Femur (tissue), 1 donor: ENCODE results near the gene PPM1E.
"Not testable (repeated sequence)": the region's sequence is repeated elsewhere in the genome, so short reads cannot be mapped to it uniquely, and the experiment has no call there.

Experiments used
- DNase-seq: peaks from one replicate; pipeline ENCODE4 v3.0.0-alpha.2; 2017

PPM1E gene

DNA sequence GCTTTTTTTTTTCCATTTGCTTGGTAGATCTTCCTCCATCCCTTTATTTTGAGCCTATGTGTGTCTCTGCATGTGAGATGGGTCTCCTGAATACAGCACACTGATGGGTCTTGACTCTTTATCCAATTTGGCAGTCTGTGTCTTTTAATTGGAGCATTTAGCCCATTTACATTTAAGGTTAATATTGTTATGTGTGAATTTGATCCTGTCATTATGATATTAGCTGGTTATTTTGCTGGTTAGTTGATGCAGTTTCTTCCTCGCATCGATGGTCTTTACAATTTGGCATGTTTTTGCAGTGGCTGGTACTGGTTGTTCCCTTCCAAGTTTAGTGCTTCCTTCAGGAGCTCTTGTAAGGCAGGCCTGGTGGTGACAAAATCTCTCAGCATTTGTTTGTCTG is 94.5 kb downstream of the PPM1E start:
- DNase-seq: not testable (repeated sequence)

DNA sequence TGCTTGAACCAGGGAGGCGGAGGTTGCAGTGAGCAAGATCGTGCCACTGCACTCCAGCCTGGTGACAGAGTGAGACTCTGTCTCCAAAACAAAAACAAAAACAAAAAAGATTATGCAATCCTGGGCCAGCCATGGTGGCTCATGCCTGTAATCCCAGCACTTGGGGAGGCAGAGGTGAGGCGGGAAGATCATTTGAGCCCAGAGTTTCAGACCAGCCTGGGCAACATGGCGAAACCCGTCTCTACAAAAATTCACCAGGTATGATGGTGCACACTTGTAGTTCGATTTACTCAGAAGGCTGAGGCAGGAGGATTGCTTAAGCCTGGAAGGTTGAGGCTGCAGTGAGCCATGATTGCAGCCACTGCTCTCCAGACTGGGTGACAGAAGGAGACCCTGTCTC is 109.6 kb downstream of the PPM1E start:
- DNase-seq: no peak

DNA sequence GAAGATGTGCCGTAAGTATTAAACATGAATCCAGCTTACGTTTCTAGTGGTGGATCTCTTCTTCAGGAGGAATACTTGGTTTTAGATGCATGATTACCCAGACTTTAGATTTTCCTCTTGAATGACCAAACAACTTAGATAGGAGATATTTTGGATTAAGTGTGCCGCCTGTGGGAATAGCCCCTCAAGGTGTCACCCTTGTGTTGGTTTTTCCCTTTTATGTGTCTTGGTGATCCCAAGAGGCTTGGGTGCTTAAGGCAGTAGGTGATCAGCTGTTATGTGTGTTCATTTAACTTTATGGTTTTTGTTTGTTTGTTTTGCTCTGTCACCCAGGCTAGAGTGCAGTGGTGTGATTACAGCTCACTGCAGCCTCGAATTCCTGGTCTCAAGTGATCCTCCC is 115.1 kb downstream of the PPM1E start:
- no peak for DNase-seq

DNA sequence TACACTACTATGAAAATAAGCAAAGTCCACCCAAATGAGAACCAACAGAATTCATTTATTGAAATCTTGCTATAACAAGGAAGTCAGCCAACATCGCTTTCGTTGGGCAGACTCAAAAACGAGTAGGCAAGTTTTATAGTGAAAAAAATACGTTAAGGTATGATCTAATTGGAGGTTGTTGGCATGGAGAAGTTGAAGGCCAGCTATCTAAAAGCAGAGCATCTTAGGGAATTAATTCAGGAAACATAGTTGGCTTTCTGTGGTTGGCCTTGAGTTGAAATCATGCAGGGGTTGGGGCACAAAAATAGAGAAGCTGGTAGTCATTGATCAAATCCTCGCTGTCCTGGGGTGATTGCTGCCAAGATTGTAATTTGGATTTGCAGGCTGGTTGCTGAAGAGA is 118.3 kb downstream of the PPM1E start:
- DNase-seq: no peak

DNA sequence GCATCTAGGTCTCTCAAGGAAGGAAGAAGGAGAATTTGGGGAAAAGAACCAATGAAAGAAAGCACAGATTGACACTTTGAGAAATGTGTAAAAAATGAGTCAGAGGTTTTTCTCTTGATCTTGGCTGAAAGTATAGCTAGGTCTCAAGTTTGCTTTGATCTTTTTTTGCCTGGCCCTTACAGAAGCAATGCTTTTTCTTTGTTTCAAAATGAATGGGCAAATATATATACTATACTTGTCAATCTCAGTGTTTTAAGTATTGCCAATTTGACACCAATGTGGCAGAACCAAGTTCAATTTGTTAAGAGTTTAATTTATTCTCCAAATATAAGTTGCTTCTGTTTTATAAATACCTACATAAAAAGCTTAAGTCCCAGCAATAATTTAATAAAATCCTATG is 119.6 kb downstream of the PPM1E start:
- DNase-seq: no peak

DNA sequence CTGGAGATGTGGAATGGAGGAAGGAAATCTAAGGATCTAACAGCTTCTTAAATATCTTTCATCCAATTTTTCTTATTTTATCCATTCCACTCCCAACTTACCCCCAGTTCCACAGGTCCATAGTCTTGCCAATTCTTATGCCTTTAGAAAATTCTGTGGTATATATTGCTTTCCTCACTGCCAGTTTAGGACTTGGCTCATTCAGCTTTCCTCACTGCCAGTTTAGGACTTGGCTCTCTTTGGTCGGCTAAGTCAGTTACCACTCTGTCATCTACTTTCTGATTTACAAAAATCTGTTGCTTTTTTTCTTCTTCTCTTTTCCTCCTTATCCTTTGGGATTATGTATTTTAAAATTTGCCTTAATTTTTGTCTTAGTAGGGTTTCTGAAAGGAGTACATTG is 128.5 kb downstream of the PPM1E start:
- no peak for DNase-seq

DNA sequence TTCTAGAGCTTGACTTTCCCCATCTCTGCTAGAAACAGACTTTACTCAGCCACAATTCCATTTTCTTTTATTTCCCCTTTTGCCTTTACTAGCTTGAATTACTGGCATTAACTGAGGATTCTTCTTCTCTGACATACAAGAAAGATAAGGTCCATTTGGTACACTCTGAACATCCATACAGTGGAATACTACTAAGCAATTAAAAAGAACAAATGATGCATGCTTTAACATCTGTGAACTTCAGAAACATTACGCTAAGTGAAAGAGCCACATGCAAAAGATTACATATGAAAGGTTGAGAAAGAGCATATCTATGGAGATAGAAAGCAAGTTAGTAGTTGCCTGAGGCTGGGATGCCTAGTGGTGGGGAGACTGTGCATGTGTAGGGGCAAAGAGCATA is 130.9 kb downstream of the PPM1E start:
- DNase-seq: no peak

DNA sequence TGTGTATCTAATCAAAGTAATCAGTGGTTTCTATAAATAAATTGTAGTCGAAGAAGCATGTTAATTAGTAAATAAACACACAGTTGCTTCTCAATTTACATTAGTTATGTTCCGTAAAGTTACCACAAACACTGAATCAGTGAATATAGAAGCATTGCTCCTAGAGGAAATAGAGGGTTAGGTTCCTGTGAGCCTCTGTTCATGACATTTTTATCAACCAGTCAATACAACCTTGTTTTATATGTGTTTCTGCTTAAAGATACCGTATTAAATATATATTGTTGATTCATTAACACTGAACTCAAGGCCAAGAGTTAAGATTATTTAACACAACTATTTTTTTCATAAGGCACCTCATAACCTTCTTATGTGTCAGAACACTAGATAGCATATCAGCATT is 134.3 kb downstream of the PPM1E start:
- DNase-seq: no peak

DNA sequence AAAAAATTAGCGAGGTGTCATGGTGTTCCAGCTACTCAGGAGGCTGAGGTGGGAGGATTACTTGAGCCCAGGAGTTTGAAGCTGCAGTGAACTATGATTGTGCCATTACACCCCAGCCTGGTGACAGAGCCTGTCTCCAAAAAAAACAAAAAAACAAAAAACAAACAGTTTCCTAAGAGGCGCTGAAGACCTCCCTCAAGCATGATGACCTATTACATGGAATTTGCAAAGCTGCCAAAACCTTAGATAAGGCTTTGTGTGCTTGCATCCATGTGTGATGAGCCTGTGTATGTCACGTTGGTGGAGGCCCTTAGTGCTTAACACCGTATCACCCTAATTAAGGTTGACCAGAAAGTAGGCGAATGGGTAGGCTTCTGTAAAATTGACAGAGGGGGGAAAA is 143.5 kb downstream of the PPM1E start:
- DNase-seq: no peak

DNA sequence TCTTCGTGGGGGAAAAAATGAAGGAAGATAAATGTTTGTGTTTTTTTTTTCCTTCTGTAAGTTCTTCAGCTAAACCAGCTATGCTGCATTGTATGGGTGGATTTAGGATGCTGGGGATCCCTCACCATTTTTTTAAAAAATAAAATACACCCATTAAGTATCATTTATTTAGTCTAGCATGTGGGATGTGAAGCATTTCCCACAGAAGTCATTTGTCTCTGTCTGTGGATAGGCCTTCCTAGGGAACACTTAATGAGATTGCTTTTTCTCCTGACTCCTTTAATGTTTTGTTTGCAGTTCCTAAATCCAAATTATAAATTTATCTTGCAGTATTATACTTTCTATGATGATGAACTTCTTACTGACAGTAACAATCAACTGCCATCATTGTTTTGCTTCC is 146.7 kb downstream of the PPM1E start:
- no peak for DNase-seq

DNA sequence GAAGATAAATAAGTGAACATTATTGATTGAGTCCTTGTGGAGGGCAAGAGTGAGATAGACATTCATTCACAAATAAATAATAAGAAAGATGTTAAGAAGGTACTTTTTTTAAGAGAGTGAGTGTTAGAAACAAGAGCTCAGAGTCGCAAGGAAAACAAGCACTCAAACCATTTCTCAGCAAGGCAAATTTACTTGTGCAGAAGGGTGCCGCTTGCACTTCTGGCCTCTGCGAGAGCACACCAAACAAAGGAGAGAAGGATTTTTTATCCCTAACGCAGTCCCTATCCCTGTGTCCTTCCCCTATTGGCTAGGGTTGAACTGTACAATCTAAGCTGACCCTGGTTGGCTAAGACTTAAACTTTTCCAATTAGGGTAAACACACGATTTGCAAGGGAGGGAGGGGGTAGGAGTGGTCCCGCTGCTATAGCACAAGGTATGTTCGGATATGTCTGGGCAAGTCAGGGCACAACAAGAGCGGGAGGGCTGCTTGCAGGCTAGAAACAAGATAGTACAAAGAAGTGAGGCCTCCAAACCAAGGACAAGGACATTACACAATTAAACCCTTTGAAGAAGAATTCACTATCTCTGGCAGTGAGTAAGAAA is 156.2 kb downstream of the PPM1E start:
- no peak for DNase-seq

DNA sequence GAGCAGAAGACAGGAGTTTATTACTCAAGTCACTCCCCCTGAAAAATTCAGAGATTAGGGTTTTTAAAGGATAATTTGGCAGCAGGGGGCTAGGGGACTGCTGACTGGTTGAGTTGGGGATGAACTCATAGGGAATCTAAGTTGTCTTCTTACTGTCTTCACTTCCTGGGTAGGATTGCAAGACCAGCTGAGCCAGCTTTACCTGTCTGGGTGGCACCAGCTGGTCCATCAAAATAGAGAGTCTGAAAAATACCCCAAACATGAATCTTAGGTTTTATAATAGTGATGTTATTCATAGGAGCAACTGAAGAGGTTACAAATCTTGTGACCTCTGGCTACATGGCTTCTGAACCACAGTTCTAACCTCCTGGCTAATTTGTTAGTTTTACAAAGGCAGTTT is 157.9 kb downstream of the PPM1E start:
- no peak for DNase-seq

DNA sequence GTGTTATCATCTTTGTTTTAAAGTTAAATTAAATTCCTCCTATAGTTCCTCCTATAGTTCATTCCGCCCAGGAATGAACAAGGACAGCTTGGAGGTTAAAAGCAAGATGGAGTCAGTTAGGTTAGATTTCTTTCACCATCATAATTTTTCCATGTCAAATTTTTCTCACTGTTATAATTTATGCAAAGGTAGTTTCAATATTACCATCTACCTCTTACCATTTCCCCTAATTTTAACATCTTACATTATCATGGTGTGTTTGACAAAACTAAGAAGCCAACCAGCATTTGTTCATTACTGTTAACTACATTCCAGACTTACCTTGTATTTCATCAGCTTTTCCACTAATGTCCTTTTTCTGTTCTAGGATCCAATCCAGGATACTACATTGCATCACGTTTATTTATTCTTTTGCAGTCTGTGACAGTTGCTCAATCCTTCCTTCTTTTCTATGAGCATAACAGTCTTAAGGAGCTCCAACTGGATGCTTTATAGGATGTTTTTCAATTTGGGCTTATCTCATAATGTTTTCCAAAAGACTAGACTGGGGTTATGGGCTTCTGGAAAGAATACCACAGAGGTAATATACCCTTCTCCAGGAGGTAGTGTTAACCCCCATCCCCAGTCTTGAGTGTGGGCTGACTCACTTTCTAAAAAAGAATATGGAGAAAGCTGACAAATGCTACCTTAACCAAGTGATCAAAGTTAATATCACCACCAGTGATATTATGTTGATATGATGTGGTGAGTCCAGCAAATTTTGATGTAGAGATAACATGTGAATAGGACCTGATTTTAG is 158.5 kb downstream of the PPM1E start:
- DNase-seq: no peak

DNA sequence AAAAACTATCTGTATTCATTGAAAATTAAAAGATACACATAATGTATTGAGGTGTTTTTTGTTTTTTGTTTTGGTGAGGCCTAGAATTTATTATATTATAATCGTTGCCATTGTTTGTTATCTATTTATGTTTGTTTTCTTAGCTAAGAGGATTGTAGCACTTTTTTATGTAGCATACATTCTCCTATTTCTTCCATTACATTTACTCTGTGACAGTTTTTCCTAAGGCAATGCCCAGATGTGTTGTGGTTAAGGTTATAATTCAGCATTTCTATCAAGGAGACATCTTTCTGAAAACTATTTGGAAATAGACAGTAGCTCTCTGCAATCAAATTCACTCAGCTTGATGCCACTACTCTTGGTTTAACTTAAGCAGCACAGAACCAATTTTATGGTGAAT is 161.6 kb downstream of the PPM1E start:
- no peak for DNase-seq

DNA sequence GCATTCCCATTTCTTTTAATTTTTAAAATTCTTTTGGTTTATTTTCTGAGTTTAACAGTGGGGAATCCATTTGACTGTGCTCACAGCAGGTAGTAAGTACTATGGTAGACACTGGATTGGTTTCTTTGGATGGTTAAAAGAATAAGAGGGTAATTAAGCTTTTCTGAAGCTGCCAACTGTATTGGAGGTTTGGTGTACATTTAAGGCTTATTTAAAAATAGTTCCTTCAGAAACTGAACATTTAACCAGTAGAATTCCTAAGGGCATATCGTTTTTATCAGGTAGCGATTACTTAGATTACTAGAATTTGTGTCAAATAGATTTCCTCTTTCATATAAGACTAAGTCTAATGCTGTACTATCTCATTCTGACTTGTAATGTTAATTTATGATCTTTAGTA is 162.4 kb downstream of the PPM1E start:
- DNase-seq: no peak

DNA sequence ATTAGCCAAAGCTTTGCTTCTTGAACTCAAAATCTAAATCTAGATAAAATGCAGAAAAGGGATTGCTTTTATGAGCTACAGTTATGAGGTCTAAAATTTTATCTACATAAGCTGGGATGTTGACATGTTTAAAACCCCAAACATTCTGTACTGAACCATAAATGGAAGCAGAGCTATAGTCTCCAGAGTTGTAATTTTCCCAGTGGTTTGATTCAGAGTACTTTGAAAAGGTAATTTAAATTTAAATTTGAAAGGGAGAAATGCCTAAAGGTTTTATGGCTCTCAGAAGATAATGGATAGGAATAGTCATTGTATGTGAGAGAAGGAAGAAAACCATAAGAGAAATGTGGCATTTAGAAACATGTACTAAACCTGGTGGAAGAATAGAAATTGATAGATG is 163.2 kb downstream of the PPM1E start:
- no peak for DNase-seq

DNA sequence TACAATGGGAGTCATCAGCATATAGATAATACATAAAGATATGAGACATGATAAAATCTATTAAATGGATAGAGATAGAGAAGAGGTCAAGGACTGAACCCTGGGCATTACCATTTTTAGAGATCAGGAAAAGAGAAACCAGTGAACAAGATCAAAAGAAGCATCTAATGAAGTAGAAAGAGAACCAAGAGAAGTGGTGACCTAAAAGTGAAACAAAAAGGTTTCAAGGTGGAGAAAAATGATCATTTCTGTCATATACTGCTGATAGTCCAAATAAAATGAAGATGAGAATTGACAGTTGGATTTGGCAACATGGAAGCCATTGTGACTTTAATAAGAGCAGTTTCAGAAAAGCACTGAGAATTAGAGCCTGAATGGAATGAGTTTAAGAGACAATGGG is 165.1 kb downstream of the PPM1E start:
- DNase-seq: no peak

DNA sequence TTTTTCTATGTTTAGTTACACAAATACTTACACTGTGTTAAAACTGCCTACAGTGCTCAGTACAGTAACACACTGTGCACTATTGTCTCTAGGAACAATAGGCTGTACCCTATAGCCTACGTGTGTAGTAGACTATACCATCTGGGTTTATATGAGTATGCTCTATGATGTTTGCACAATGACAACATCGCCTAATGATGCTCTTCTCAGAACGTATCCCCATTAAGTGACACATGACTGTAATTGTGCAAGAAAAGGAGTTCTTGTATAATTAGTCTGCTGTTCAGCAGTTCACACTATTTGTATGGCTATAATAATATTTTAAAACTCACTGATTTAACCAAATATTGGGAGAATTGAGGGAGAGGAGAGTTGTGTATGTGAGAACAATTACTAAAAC is 177.3 kb downstream of the PPM1E start:
- DNase-seq: no peak

DNA sequence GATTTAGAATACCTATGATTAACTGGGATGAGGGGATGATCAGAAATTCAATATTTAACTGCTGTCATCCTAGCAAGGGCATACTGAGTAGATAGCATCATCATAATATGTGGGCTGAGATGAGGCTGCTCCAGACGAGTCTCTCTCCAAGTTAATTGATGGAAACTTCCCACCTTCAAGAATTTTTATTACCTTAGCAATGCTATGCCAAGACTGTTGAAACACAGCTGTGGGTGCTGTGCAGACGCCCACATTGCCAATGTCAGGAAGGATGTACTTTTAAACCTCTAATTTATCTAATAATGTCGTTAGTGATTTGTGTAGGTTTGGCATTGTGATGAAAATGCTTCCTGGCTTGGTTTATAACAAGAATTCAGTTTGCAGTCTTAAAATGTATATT is 180.6 kb downstream of the PPM1E start:
- DNase-seq: no peak

DNA sequence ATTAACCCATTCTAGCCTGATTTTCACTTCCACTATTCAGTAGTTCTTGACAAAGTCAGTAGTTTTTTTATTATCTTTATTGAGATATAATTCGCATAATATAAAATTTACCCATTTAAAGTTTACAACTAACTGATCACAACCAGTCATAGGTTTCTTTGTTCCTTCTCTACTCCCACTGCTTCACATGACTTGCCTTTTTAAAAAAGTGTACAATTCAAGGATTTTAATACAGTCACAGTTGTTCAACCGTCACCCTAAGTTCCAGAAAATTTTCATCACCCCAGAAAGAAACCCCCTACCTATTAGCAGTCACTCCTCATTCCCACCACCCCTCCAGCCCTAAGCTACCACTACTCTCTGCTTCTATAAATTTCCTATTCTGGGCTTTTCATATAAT is 188.5 kb downstream of the PPM1E start:
- no peak for DNase-seq

DNA sequence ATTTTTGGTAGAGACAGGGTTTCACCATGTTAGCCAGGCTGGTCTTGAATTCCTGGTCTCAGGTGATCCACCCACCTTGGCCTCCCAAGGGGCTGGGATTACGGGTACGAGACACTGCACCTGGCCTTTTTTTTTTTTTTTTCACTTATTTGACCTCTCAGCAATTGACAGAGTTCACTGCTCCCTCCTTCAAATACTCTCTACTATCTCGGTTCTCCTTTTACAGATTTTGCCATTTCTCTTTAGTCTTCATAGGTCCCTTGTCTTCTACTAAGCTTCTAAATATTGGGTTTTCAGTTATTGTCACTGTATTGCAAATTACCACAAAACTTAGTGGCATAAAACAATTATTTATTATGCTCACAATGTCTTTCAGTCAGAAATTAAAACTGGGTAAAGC is 191.8 kb downstream of the PPM1E start:
- no peak for DNase-seq

DNA sequence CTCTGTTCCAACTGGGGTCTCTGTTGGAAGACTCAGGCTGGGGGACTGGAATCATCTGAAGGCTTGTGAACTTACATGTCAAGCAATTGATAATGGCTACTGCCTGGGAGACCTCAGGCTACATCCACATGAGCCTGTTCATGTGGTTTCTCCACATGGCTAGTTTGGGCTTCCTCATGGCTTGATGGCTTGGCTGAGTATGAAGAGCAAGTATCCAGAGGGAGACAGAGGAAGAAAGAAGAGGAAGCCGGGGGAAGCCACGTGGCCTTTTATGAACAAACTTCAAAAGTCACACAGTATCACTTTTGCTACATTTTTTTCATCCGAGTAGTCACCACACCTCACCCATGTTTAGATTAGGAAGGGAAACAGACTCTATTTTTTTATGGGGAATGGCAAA is 192.2 kb downstream of the PPM1E start:
- DNase-seq: no peak

DNA sequence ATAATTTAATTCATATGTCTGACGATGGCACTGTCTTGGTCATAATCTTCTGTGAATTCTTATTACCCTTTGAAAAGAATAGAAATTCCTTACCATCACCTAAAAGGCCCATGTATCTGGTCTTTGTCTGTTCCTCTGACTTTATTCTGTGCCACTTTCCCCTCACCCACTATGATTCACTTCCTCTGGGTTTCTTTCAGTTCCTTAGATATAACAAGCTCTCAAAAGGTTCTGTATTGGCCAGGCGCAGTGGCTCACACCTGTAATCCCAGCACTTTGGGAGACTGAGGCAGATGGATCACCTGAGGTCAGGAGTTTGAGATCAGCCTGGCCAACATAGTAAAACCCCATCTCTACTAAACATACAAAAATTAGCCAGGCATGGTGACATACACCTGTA is 198.7 kb downstream of the PPM1E start:
- not testable (repeated sequence) for DNase-seq

DNA sequence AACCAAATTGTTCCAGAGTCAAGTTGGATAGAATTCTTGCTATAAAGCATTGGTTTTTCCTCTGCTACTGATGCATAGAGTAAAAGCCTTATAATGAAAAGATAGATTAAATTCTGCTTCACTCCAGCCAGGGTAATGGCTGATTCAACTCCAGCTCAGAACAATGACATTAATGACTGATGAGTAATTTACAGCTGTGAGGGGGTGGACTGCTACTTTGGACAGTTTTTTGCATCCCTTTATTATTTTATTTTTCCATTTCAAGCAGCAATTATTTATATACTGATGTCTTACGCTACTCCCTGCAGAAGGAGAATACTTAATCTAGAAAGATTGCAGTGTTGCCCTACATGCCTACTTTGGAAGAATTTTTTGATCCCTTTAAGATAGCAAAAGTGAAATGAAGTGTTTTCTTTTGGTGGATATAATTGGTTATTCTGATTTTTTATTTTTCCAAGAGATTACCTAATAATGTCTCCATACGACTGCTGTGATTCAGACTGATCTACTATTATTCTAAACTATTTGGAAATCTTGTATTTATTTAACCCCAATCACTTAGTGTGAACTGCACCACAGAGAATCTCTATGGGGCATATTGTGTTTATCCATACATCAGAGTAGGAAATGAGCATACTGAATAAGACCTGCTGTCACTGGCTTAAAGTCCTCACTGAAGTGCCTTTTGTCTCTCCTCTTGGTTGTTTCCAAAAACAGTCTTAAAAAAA is 201.5 kb downstream of the PPM1E start:
- no peak for DNase-seq
